GM23338 (cell line): ENCODE data around the gene RBM19. TPM values are rescaled to one million over a fixed set of nuclear protein-coding genes. Genes with fewer than 3 reads are reported as not detected.
A peak's percentile ranks its signal among the peaks of the same experiment; 100 is the strongest.

ENCODE experiments used
- ATAC-seq: fragments of 200-7000 bp; cut with Tn5 transposase; 3 replicates; pipeline ENCODE4 v1.9.1; 2020
- DNase-seq: peaks from one replicate; pipeline ENCODE4 v3.0.0-alpha.2; 2015; ENCODE audit warnings: low spot score
- H2AFZ ChIP-seq: fragments of 200-600 bp; sonication (generic); 2 replicates; pipeline ENCODE4 v1.8.0; 2016; ENCODE audit warnings: antibody characterized with exemption, mild to moderate bottlenecking, moderate library complexity
- H3F3A ChIP-seq: fragments of 200-600 bp; sonication (generic); replicated peaks from 2 replicates; pipeline ENCODE4 v1.8.0; 2017; ENCODE audit warnings: antibody characterized with exemption, mixed run types, low read depth
- H3K27ac ChIP-seq: fragments of 200-600 bp; sonication (generic); 2 replicates; pipeline ENCODE4 v1.6.1; 2016; ENCODE audit warnings: low read depth
- H3K27me3 ChIP-seq: fragments of 200-600 bp; sonication (generic); 2 replicates; pipeline ENCODE4 v1.8.0; 2016; ENCODE audit warnings: mild to moderate bottlenecking, mixed run types, moderate library complexity; ENCODE audit not compliant: insufficient read depth
- H3K36me3 ChIP-seq: fragments of 200-600 bp; sonication (generic); 2 replicates; pipeline ENCODE4 v1.8.0; 2016; ENCODE audit warnings: mild to moderate bottlenecking; ENCODE audit not compliant: insufficient read depth
- H3K4me1 ChIP-seq: fragments of 200-600 bp; sonication (generic); 2 replicates; pipeline ENCODE4 v1.8.0; 2016; ENCODE audit warnings: mild to moderate bottlenecking, moderate library complexity; ENCODE audit not compliant: insufficient read depth
- H3K4me2 ChIP-seq: fragments of 200-600 bp; sonication (generic); 2 replicates; pipeline ENCODE4 v1.7.1; 2017; ENCODE audit warnings: mixed run types
- H3K4me3 ChIP-seq: fragments of 200-600 bp; sonication (generic); 2 replicates; pipeline ENCODE4 v1.6.1; 2016; ENCODE audit warnings: mixed run types
- H3K79me2 ChIP-seq: fragments of 200-600 bp; sonication (generic); replicated peaks from 2 replicates; pipeline ENCODE4 v1.8.0; 2017; ENCODE audit warnings: mild to moderate bottlenecking; ENCODE audit not compliant: insufficient read depth
- H3K9me2 ChIP-seq: fragments of 200-600 bp; sonication (generic); 2 replicates; pipeline ENCODE4 v1.8.0; 2017; ENCODE audit not compliant: insufficient read depth
- H4K20me1 ChIP-seq: fragments of 200-600 bp; sonication (generic); replicated peaks from 2 replicates; pipeline ENCODE4 v1.8.0; 2017; ENCODE audit warnings: mild to moderate bottlenecking; ENCODE audit not compliant: insufficient read depth
- H3K27ac Mint-ChIP-seq: 2 replicates; pipeline ENCODE4 v1.8.0; 2020; ENCODE audit warnings: inconsistent platforms, mild to moderate bottlenecking, moderate library complexity, mixed read lengths
- H3K27me3 Mint-ChIP-seq: 3 replicates; pipeline ENCODE4 v1.8.0; 2022; ENCODE audit warnings: low read depth, mild to moderate bottlenecking, moderate library complexity, mixed read lengths, inconsistent platforms; ENCODE audit not compliant: insufficient read depth, poor library complexity
- H3K36me3 Mint-ChIP-seq: 3 replicates; pipeline ENCODE4 v1.8.0; 2021; ENCODE audit warnings: low read depth, mild to moderate bottlenecking, inconsistent platforms, moderate library complexity, mixed read lengths
- H3K4me1 Mint-ChIP-seq: 3 replicates; pipeline ENCODE4 v1.8.0; 2020; ENCODE audit warnings: mild to moderate bottlenecking, inconsistent platforms, mixed read lengths
- H3K4me3 Mint-ChIP-seq: 3 replicates; pipeline ENCODE4 v1.8.0; 2021; ENCODE audit warnings: moderate library complexity, mild to moderate bottlenecking, inconsistent platforms, mixed read lengths
- H3K9me3 Mint-ChIP-seq: 3 replicates; pipeline ENCODE4 v1.8.0; 2020; ENCODE audit warnings: moderate library complexity, mild to moderate bottlenecking, inconsistent platforms, mixed read lengths
- EZH2 ChIP-seq: fragments of 200-600 bp; sonication (generic); IDR thresholded peaks from one replicate; pipeline ENCODE4 v1.8.0; 2017; ENCODE audit warnings: antibody characterized with exemption, mild to moderate bottlenecking, low read depth; ENCODE audit not compliant: unreplicated experiment
- EZH2phosphoT487 ChIP-seq: fragments of 200-600 bp; sonication (generic); IDR thresholded peaks from one replicate; pipeline ENCODE4 v1.8.1; 2018; ENCODE audit warnings: antibody characterized with exemption; ENCODE audit not compliant: unreplicated experiment
- JUNB ChIP-seq: IDR thresholded peaks from one replicate; pipeline ENCODE4 v1.6.1; 2016; ENCODE audit warnings: antibody characterized with exemption; ENCODE audit not compliant: unreplicated experiment
- NANOG ChIP-seq: IDR thresholded peaks from 2 replicates; pipeline ENCODE4 v1.6.1; 2016; ENCODE audit warnings: antibody characterized with exemption, borderline replicate concordance
- POLR2AphosphoS5 ChIP-seq: IDR thresholded peaks from 2 replicates; pipeline ENCODE4 v1.6.1; 2016; ENCODE audit warnings: antibody characterized with exemption, low read depth
- STAT1 ChIP-seq: IDR thresholded peaks from one replicate; pipeline ENCODE4 v1.6.1; 2016; ENCODE audit warnings: antibody characterized with exemption; ENCODE audit not compliant: unreplicated experiment
- ZNF331 ChIP-seq: fragments of 250-450 bp; sonication (Bioruptor Pico); IDR thresholded peaks from 2 replicates; pipeline ENCODE4 v1.5.0; 2020; ENCODE audit warnings: low read depth, mild to moderate bottlenecking, moderate library complexity
- ZNF462 ChIP-seq: fragments of 250-450 bp; sonication (Bioruptor Pico); IDR thresholded peaks from 2 replicates; pipeline ENCODE4 v1.5.0; 2020; ENCODE audit warnings: mild to moderate bottlenecking, moderate library complexity
- polyA plus RNA-seq: library from polyadenylated mRNA; unstranded; fragments of >200 nt; fragmentation: Nextera tagmentation; extraction: Ambion mirVana; gene quantifications from 2 replicates; pipeline ENCODE4 v1.2.1, GENCODE V29; 2016
- total RNA-seq: library from RNA; depleted of rRNA; stranded (reverse); fragments of >200 nt; shearing (Covaris generic); gene quantifications from 2 replicates; pipeline ENCODE4 v1.2.3, GENCODE V29; 2014
- TF ChIP-seq, protein P1 (sequence below), 2 experiments: fragments of 200-600 bp in 1 of 2; sonication (generic) in 1 of 2; conservative IDR thresholded peaks; 2 replicates each; pipeline versions ENCODE4 v1.5.1 to v1.6.1; 2016 to 2017; ENCODE audit warnings: antibody characterized with exemption in 2 of 2, low read depth in 2 of 2, mild to moderate bottlenecking in 2 of 2, moderate library complexity in 1 of 2

RBM19 gene
- total and polyA plus RNA-seq, 2 experiments from 2014 or later: 43.4 to 56.7 TPM

GRCh38 chr12:114013575-114014345 lies 47.6 kb upstream of the RBM19 start:
- H4K20me1 ChIP-seq: no peaks in the 10 kb centered on the region
- H3K9me2 ChIP-seq: peaks cover 5% of the 10 kb centered on the region; the same call in 1 of the 2 replicates
- H3K4me1 ChIP-seq: no peaks in the 10 kb centered on the region
- Mint-ChIP-seq H3K27ac (no peak overlapping the region; the same call in 1 of the 2 replicates), H3K4me3 (no peak overlapping the region), H3K27me3 (peaks cover 16% of the 10 kb centered on the region), H3K4me1 (peaks cover 4% of the 10 kb centered on the region; the same call in 2 of the 3 replicates), H3K9me3 (peaks cover 12% of the 10 kb centered on the region), H3K36me3 (peaks cover 3% of the 10 kb centered on the region; the same call in 2 of the 3 replicates)
- H3K27ac ChIP-seq: no peak overlapping the region
- no peaks in the 10 kb centered on the region for H3K27me3 ChIP-seq
- no peak overlapping the region for H3K4me3 ChIP-seq
- no peaks in the 10 kb centered on the region for H3K79me2 ChIP-seq
- H3K4me2 ChIP-seq: no peak overlapping the region
- 0 out of 2 replicates have a peak overlapping the region, but pooled peaks have one; percentile 52 for H2AFZ ChIP-seq
- peak; percentile 75 for ATAC-seq
- peak; percentile 86 for DNase-seq
- no peaks in the 10 kb centered on the region for H3F3A ChIP-seq
- TF ChIP-seq, protein P1, sequence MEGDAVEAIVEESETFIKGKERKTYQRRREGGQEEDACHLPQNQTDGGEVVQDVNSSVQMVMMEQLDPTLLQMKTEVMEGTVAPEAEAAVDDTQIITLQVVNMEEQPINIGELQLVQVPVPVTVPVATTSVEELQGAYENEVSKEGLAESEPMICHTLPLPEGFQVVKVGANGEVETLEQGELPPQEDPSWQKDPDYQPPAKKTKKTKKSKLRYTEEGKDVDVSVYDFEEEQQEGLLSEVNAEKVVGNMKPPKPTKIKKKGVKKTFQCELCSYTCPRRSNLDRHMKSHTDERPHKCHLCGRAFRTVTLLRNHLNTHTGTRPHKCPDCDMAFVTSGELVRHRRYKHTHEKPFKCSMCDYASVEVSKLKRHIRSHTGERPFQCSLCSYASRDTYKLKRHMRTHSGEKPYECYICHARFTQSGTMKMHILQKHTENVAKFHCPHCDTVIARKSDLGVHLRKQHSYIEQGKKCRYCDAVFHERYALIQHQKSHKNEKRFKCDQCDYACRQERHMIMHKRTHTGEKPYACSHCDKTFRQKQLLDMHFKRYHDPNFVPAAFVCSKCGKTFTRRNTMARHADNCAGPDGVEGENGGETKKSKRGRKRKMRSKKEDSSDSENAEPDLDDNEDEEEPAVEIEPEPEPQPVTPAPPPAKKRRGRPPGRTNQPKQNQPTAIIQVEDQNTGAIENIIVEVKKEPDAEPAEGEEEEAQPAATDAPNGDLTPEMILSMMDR (conservative IDR thresholded peaks at IDR 0.05; ENCODE audit: low read depth in 2 of 2): peak; percentile 63 to 86
- no peak for TF ChIP-seq STAT1
- H3K36me3 ChIP-seq: no peaks in the 10 kb centered on the region

GRCh38 chr12:114012744-114013431 lies 46.8 kb upstream of the RBM19 start:
- Mint-ChIP-seq H3K36me3 (peaks cover 3% of the 10 kb centered on the region; the same call in 2 of the 3 replicates), H3K9me3 (peaks cover 12% of the 10 kb centered on the region), H3K27me3 (peaks cover 16% of the 10 kb centered on the region), H3K27ac (no peak overlapping the region), H3K4me3 (no peak overlapping the region), H3K4me1 (peaks cover 4% of the 10 kb centered on the region; the same call in 2 of the 3 replicates)
- Histone ChIP-seq H3K4me2 (no peak overlapping the region), H3K79me2 (no peaks in the 10 kb centered on the region), H3K27me3 (no peaks in the 10 kb centered on the region), H4K20me1 (no peaks in the 10 kb centered on the region), H3F3A (no peaks in the 10 kb centered on the region), H3K27ac (no peak overlapping the region), H3K9me2 (peaks cover 5% of the 10 kb centered on the region; the same call in 1 of the 2 replicates), H2AFZ (no peak overlapping the region), H3K4me3 (no peak overlapping the region), H3K4me1 (no peaks in the 10 kb centered on the region), H3K36me3 (no peaks in the 10 kb centered on the region)
- no peak for DNase-seq
- ATAC-seq: no peak
- no peak for TF ChIP-seq ZNF462 (CRISPR knock-in tag)
- no peak for TF ChIP-seq EZH2
- TF ChIP-seq EZH2phosphoT487: no peak
- TF ChIP-seq NANOG: no peak
- no peak for TF ChIP-seq JUNB
- TF ChIP-seq POLR2AphosphoS5: no peak
- no peak for TF ChIP-seq STAT1
- no peak for TF ChIP-seq ZNF331 (CRISPR knock-in tag)
- TF ChIP-seq, protein P1 (conservative IDR thresholded peaks at IDR 0.05; ENCODE audit: low read depth in 2 of 2): no peak
